LNCAP (cell line): ENCODE data around the gene EFHC2.

Experiments used
- CTCF ChIP-seq: fragments of 450-650 bp; IDR thresholded peaks from 2 replicates; pipeline ENCODE4 v1.5.1; 2017; ENCODE audit warnings: mild to moderate bottlenecking

EFHC2 gene

GRCh38 chrX:44344194-44344593 is 722 bp upstream of the EFHC2 start:
- TF ChIP-seq CTCF = no peak

- no peak for TF ChIP-seq CTCF
Measured at GRCh38 chrX:44342866-44343265, 606 bp downstream of the EFHC2 start.

GRCh38 chrX:44338361-44338760 is 5.1 kb downstream of the EFHC2 start:
- no peak for TF ChIP-seq CTCF

- TF ChIP-seq CTCF = no peak
Measured at GRCh38 chrX:44332437-44332836, 11.0 kb downstream of the EFHC2 start.

GRCh38 chrX:44330227-44330626 is 13.2 kb downstream of the EFHC2 start:
- TF ChIP-seq CTCF = no peak

- TF ChIP-seq CTCF = no peak
Measured at GRCh38 chrX:44319550-44319949, 23.9 kb downstream of the EFHC2 start.

GRCh38 chrX:44317181-44317580 is 26.3 kb downstream of the EFHC2 start:
- TF ChIP-seq CTCF = no peak

- TF ChIP-seq CTCF = no peak
Measured at GRCh38 chrX:44314808-44315207, 28.7 kb downstream of the EFHC2 start.
